Uterus (tissue), 4 donors: ENCODE measurements around the gene ECI1. TPM values are rescaled to one million over a fixed set of nuclear protein-coding genes. Genes with fewer than 3 reads are reported as not detected.

Experiments
- DNase-seq, 2 donors: peaks; one replicate each; pipeline ENCODE4 v3.0.0-alpha.2; 2019 to 2020
- H3K27ac ChIP-seq, 2 donors: fragments of 200-600 bp; sonication (generic); 1 replicate in 1 of 2; 2 replicates in 1 of 2; pipeline ENCODE4 v1.5.1; 2016 to 2018
- H3K27me3 ChIP-seq, 2 donors: fragments of 200-600 bp; sonication (generic); one replicate each; pipeline ENCODE4 v1.5.1; 2018 to 2019; ENCODE audit warnings: control low read depth in 1 of 2
- H3K36me3 ChIP-seq, 2 donors: fragments of 200-600 bp; sonication (generic); one replicate each; pipeline ENCODE4 v1.5.1; 2019; ENCODE audit warnings: control low read depth in 1 of 2
- H3K4me1 ChIP-seq, 2 donors: fragments of 200-600 bp; sonication (generic); one replicate each; pipeline ENCODE4 v1.5.1; 2018 to 2019; ENCODE audit warnings: control low read depth in 1 of 2
- H3K4me3 ChIP-seq, 2 donors: fragments of 200-600 bp; sonication (generic); 1 replicate in 1 of 2; 2 replicates in 1 of 2; pipeline ENCODE4 v1.5.1; 2018 to 2019; ENCODE audit warnings: mild to moderate bottlenecking in 1 of 2
- H3K9me3 ChIP-seq, 2 donors: fragments of 200-600 bp; sonication (generic); one replicate each; pipeline ENCODE4 v1.5.1; 2019; ENCODE audit warnings: control low read depth in 1 of 2
- POLR2A ChIP-seq, 2 donors: fragments of 450-650 bp; IDR thresholded peaks; one replicate each; pipeline ENCODE4 v1.6.1; 2016; ENCODE audit warnings: antibody characterized with exemption in 2 of 2, mild to moderate bottlenecking in 1 of 2, moderate library complexity in 1 of 2
- intact Hi-C: fragments of 100-400 bp; cut with DNase I; formaldehyde crosslinking; loops from one replicate; pipeline ENCODE4 v1.15.1; 2023; ENCODE audit warnings: low total_unique reads
- total RNA-seq, 4 donors: library from RNA; depleted of rRNA in 3 of 4; stranded (reverse); fragments of >200 nt in 3 of 4; gene quantifications; one replicate each; pipeline versions ENCODE4 v1.1.0 to v1.2.4, GENCODE V29; 2014 to 2023
- TF ChIP-seq, protein P1 (sequence below), 4 experiments: fragments of 200-600 bp in 2 of 4; fragments of 450-650 bp in 2 of 4; sonication (generic) in 2 of 4; IDR thresholded peaks; one replicate each; pipeline ENCODE4 v1.5.1; 2016 to 2019; ENCODE audit warnings: antibody characterized with exemption in 4 of 4, mild to moderate bottlenecking in 2 of 4, moderate library complexity in 1 of 4
- donor health status: DM: yes; HTN: yes; CAD: no.

ECI1 gene
- total RNA-seq, 4 donors from 2014 or later = 4.9 to 89.1 (median 40.1) TPM

DNA sequence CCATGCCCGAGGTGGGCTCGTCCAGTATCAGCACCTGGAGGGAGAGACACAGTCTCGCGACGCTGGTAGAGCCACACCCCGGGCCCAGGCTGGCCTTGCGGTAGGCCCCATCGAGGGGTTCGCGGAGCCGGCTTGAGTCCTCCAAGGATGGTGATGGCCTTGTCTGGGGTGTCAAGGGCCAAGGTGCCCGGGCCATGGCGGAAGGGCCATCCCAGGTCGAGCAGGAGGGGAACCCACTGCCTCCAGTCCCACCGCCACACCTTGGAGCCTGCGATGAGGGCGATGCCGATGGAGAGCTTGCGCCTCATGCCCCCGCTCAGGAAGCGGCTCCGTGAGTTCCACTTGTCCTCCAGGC is 46.1 kb upstream of the ECI1 start:
- Histone ChIP-seq H3K27me3 (no peaks in the 10 kb centered on the region), H3K4me3 (no peak overlapping the region), H3K9me3 (no peaks in the 10 kb centered on the region), H3K4me1 (no peaks in the 10 kb centered on the region), H3K36me3 (no peaks in the 10 kb centered on the region), H3K27ac (no peak overlapping the region)
- DNase-seq = no peak
- intact Hi-C loops = no loop called here
- TF ChIP-seq, protein P1, sequence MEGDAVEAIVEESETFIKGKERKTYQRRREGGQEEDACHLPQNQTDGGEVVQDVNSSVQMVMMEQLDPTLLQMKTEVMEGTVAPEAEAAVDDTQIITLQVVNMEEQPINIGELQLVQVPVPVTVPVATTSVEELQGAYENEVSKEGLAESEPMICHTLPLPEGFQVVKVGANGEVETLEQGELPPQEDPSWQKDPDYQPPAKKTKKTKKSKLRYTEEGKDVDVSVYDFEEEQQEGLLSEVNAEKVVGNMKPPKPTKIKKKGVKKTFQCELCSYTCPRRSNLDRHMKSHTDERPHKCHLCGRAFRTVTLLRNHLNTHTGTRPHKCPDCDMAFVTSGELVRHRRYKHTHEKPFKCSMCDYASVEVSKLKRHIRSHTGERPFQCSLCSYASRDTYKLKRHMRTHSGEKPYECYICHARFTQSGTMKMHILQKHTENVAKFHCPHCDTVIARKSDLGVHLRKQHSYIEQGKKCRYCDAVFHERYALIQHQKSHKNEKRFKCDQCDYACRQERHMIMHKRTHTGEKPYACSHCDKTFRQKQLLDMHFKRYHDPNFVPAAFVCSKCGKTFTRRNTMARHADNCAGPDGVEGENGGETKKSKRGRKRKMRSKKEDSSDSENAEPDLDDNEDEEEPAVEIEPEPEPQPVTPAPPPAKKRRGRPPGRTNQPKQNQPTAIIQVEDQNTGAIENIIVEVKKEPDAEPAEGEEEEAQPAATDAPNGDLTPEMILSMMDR (IDR thresholded peaks at IDR 0.05) = no peak
- TF ChIP-seq POLR2A (IDR thresholded peaks at IDR 0.05) = no peak

DNA sequence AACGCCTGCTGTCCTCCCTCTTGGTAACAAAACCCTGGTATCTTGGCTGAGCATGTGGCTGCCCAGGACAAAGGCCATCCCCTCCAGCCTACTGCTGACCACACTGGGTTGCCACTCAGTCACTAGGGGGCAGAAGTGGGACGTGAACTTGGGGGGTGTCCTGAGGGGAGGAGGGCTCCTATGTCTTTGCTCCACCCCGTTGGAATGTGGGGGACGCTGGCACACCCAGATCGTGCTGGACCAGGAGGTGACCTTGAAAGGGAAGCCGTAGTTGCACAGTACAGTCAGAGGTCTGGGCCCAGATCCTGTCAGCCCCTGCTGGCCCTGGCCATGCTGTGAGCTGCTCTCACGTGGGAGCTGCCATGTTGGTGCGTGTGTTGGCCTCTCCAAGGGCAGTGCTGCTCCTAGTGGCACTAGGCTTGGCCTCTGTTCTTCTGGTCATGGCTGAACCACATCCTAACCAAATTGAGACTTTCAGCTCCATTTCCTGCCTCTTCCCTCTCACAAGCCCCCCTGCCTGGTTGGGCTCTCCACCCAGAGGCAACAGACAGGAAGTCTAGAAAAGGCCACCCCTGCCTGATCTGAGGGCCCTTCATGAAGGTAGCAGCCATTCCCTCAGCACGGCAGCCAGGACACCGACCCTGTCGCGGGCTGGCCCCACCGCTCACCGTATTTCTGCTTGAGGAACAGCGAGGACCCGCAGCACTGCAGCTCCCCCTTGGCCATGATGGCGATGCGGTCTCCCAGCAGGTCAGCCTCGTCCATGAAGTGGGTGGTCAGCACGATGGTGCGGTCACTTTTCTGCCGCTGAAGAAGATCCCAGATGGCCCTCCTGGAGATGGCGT is 45.5 kb upstream of the ECI1 start:
- intact Hi-C loops = no loop called here
- Histone ChIP-seq H3K4me3 (no peak overlapping the region), H3K27me3 (no peaks in the 10 kb centered on the region), H3K4me1 (no peaks in the 10 kb centered on the region), H3K27ac (no peak overlapping the region), H3K9me3 (no peaks in the 10 kb centered on the region), H3K36me3 (no peaks in the 10 kb centered on the region)
- TF ChIP-seq, protein P1 (IDR thresholded peaks at IDR 0.05) = peak in 1 of 4 experiments; percentile 24
- no peak for TF ChIP-seq POLR2A (IDR thresholded peaks at IDR 0.05)
- DNase-seq = no peak

DNA sequence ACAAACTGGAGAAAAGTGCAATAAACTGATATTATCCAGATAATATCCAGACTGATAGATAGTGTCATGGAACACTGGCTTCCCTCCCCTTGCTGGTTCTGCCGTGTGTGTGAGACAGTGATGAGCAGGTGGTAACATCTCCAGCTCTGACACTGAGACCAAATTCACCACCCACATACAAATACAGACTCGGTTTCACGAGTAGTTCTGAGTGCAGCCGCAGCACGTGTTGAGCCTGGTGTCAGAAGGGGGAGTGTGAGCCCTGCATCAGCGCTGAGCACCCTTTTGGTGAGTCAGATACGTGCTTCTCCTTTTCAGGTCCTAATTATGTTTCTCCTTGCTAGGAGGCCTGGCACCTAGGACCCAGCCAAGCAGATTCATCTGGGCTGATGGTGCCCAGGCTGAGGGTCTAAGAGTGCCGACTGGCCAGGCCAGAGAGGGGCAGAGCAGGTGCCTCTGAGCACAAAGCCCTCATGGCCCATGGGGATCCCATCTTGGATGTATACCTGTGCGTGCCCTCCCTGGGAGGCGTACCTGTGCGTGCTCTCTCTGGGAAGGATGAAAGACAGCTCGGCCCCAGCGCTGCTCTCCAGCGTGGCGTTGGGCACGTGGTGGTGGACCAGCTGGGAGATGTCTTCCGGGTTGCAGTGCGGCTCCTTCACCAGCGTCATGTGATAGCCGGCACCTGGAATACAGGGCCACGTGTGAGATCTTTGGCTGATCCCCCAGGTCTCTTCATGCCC is 43.8 kb upstream of the ECI1 start:
- Histone ChIP-seq H3K9me3 (no peaks in the 10 kb centered on the region), H3K27ac (no peak overlapping the region), H3K4me3 (no peak overlapping the region), H3K27me3 (no peaks in the 10 kb centered on the region), H3K36me3 (no peaks in the 10 kb centered on the region), H3K4me1 (no peaks in the 10 kb centered on the region)
- DNase-seq = no peak
- TF ChIP-seq POLR2A (IDR thresholded peaks at IDR 0.05) = no peak
- TF ChIP-seq, protein P1 (IDR thresholded peaks at IDR 0.05) = no peak
- intact Hi-C loops = no loop called here

DNA sequence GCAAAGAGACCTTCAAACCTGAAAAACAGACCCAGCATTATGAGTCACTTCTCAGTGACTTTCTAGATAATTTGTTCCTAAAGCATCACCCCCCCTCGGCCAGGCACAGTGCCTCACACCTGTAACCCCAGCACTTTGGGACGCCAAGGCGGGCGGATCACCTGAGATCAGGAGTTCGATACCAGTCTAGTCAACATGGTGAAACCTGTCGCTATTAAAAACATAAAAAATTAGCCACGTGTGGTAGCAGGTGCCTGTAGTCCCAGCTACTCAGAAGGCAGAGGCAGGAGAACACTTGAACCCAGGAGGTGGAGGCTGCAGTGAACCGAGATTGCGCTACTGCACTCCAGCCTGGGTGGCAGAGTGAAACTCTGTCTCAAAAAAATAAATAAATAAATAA is 40.8 kb upstream of the ECI1 start:
- no peak for DNase-seq
- no peaks in the 10 kb centered on the region for H3K27me3 ChIP-seq
- H3K27ac ChIP-seq = no peak overlapping the region
- TF ChIP-seq, protein P1 (IDR thresholded peaks at IDR 0.05) = no peak
- TF ChIP-seq POLR2A (IDR thresholded peaks at IDR 0.05) = no peak
- no peaks in the 10 kb centered on the region for H3K36me3 ChIP-seq
- no peaks in the 10 kb centered on the region for H3K9me3 ChIP-seq
- H3K4me3 ChIP-seq = no peak overlapping the region
- intact Hi-C loops = no loop called here
- H3K4me1 ChIP-seq = no peaks in the 10 kb centered on the region

DNA sequence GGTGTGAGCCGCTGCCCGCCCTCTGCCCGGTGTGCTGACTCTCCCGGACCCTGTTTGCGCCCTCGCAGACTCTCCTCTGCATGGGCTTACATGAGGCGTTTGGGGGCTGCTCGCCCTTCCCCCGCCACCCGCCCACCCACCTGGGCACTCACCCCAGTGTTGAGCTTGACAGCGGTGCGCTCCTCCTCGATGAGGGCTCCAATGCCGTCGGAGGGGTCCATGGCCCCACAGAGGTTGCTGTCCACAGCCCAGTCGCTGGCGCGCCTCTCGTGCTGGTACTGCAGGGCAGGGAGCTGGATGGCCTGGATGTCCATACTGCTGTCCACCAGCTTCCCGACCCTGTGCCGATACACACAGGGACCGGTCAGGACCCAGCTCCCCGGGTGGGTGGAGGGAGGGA is 37.9 kb upstream of the ECI1 start:
- Histone ChIP-seq H3K4me1 (no peaks in the 10 kb centered on the region), H3K4me3 (no peak overlapping the region), H3K27me3 (no peaks in the 10 kb centered on the region), H3K36me3 (no peaks in the 10 kb centered on the region), H3K9me3 (no peaks in the 10 kb centered on the region), H3K27ac (no peak overlapping the region)
- TF ChIP-seq, protein P1 (IDR thresholded peaks at IDR 0.05) = no peak
- TF ChIP-seq POLR2A (IDR thresholded peaks at IDR 0.05) = no peak
- DNase-seq = no peak
- intact Hi-C loops = no loop called here
